HCT116 (cell line): ENCODE measurements around the gene MCM9.
A peak's percentile ranks its signal among the peaks of the same experiment; 100 is the strongest.

Experiments used
- CBX3 ChIP-seq: IDR thresholded peaks from 2 replicates; pipeline ENCODE4 v1.6.1; 2012; ENCODE audit warnings: low read depth
- CEBPB ChIP-seq: IDR thresholded peaks from 2 replicates; pipeline ENCODE4 v1.6.1; 2012; ENCODE audit warnings: low read depth
- CTCF ChIP-seq, 3 experiments: fragments of 200-600 bp in 1 of 3; sonication (generic) in 1 of 3; IDR thresholded peaks in 2 of 3; conservative IDR thresholded peaks in 1 of 3; 2 replicates each; pipeline ENCODE4 v1.5.1; 2012 to 2017; ENCODE audit warnings: low read depth in 2 of 3, low read length in 2 of 3, antibody characterized with exemption in 1 of 3, borderline replicate concordance in 1 of 3, control low read depth in 1 of 3, mild to moderate bottlenecking in 1 of 3, mixed read lengths in 1 of 3, mixed run types in 1 of 3, moderate library complexity in 1 of 3; ENCODE audit not compliant: insufficient read depth in 1 of 3
- EZH2 ChIP-seq: fragments of 200-600 bp; sonication (generic); IDR thresholded peaks from 2 replicates; pipeline ENCODE4 v1.6.1; 2017; ENCODE audit warnings: antibody characterized with exemption, mixed run types
- FOSL1 ChIP-seq: IDR thresholded peaks from 2 replicates; pipeline ENCODE4 v1.6.1; 2012; ENCODE audit warnings: low read depth
- JUND ChIP-seq: IDR thresholded peaks from 2 replicates; pipeline ENCODE4 v1.6.1; 2012
- POLR2A ChIP-seq: IDR thresholded peaks from 2 replicates; pipeline ENCODE4 v1.7.0; 2011; ENCODE audit warnings: borderline replicate concordance; ENCODE audit not compliant: insufficient read depth, insufficient read length; ENCODE audit errors: extremely low read depth
- POLR2AphosphoS5 ChIP-seq: IDR thresholded peaks from 2 replicates; pipeline ENCODE4 v1.6.1; 2011; ENCODE audit warnings: mild to moderate bottlenecking, low read depth, low read length, moderate library complexity
- RAD21 ChIP-seq: IDR thresholded peaks from 2 replicates; pipeline ENCODE4 v1.6.1; 2012; ENCODE audit warnings: low read depth, mild to moderate bottlenecking
- REST ChIP-seq: IDR thresholded peaks from 2 replicates; pipeline ENCODE4 v1.6.1; 2012; ENCODE audit warnings: low read depth
- SRF ChIP-seq: IDR thresholded peaks from 2 replicates; pipeline ENCODE4 v1.6.1; 2012; ENCODE audit warnings: low read depth
- ZFX ChIP-seq: fragments of 450-650 bp; IDR thresholded peaks from 2 replicates; pipeline ENCODE4 v1.6.1; 2017
- ZNF274 ChIP-seq: fragments of 200-500 bp; sonication (Bioruptor generic); IDR thresholded peaks from 2 replicates; pipeline ENCODE4 v1.6.1; 2014; ENCODE audit warnings: mild to moderate bottlenecking, low read depth, low read length, inconsistent platforms

- TF ChIP-seq CTCF (IDR thresholded peaks at IDR 0.05 in 2 of 3, conservative IDR thresholded peaks at IDR 0.05 in 1 of 3; ENCODE audit: borderline replicate concordance in 1 of 3, insufficient read depth in 1 of 3, low read depth in 2 of 3, low read length in 2 of 3) (peak; percentile 28 to 45 (median 44); a peak in 3 of 6 replicates), POLR2A (no peak), FOSL1 (peak; percentile 69), RAD21 (0 out of 2 replicates have a peak, but pooled peaks have one; percentile 17), SRF (peak; percentile 63; the same call in 1 of the 2 replicates), POLR2AphosphoS5 (no peak), EZH2 (no peak), ZFX (no peak), CEBPB (peak; percentile 60), JUND (0 out of 2 replicates have a peak, but pooled peaks have one; percentile 36), CBX3 (peak; percentile 78), ZNF274 (no peak), REST (no peak)
These were observed 38.4 kb downstream of the MCM9 start for GRCh38 chr6:118896339-118897136.
